DND-41 (cell line): ENCODE data around the gene CPLX1.

Experiments used
- CTCF ChIP-seq: IDR thresholded peaks from 2 replicates; pipeline ENCODE4 v1.5.1; 2012; ENCODE audit warnings: borderline replicate concordance, low read length, moderate library complexity, mild to moderate bottlenecking; ENCODE audit not compliant: poor library complexity, severe bottlenecking; ENCODE audit errors: extremely low read depth
- EZH2 ChIP-seq: IDR thresholded peaks from 3 replicates; pipeline ENCODE4 v1.6.1; 2012; ENCODE audit warnings: borderline replicate concordance, low read depth, mild to moderate bottlenecking, moderate library complexity, low read length, inconsistent platforms; ENCODE audit not compliant: severe bottlenecking

DNA sequence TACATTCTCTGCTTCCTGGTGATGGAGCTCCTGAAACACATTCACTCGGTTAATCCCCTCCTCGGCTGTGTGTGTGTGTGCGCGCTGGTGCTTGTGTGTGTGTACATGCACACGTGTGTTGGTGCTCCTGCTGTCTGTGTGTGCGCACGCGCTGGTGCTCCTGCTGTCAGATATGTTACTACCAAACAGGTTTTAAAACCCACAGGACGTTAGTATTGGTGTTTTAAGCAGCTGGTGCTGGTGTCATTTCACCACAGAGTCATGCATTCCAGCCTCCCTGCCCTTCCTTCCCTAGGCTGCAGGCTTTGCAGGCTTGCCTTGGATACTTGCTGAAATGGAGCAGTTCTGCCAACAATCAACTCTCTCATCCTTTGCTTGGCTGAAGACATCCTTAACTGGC, 48.1 kb upstream of the CPLX1 start:
- no peak for TF ChIP-seq CTCF
- no peak for TF ChIP-seq EZH2
